ENCODE data around the gene UCN.

DNA sequence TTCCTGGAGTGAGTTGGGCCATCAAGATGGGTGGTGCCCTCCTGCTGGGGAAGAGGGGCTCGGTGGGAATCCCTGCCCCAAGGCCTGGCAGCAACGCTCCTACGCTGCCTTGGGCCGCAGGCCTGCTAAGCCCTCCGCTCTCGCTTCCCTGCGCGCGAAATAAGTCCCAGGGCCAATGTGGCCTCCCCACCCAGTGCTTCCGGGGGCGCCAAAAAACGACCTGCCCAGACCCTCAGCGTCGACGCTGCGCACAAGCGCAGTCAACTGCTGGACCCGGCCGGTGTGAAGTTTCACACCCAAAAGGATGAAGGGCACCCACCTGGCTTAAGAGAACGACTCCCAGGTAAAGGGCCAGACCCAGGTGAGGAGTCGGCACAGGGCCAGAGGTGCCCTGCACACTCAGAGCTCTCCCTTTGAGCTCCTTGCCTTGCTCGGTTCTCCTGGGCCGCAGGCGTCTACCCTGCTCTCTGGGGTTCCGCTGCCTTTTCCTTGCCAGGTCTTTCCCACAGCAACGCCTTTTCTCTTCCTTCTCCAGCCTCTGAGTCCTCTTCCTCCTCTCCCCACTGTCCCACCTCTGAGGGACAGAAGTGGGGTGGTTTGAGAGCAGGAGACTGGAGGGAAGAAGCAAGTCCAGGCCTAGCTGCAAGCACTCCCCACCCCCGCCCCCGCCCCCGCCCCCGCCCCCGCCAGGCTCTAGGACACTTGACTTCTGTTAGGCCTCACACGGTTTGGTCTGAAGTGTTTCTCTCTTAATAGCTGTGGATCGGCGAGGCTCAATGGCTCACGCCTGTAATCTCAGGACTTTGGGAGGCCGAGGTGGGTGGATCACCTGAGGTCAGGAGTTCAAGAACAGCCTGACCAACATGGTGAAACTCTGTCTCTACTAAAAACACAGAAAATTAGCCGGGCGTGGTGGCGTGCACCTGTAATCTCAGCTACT, 32.8 kb downstream of the UCN start, which contains the start of gene DNAJC5G:
- TF ChIP-seq, protein P1, sequence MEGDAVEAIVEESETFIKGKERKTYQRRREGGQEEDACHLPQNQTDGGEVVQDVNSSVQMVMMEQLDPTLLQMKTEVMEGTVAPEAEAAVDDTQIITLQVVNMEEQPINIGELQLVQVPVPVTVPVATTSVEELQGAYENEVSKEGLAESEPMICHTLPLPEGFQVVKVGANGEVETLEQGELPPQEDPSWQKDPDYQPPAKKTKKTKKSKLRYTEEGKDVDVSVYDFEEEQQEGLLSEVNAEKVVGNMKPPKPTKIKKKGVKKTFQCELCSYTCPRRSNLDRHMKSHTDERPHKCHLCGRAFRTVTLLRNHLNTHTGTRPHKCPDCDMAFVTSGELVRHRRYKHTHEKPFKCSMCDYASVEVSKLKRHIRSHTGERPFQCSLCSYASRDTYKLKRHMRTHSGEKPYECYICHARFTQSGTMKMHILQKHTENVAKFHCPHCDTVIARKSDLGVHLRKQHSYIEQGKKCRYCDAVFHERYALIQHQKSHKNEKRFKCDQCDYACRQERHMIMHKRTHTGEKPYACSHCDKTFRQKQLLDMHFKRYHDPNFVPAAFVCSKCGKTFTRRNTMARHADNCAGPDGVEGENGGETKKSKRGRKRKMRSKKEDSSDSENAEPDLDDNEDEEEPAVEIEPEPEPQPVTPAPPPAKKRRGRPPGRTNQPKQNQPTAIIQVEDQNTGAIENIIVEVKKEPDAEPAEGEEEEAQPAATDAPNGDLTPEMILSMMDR (IDR thresholded peaks at IDR 0.05; ENCODE audit: low read depth, low read length, missing input control) = no peak
- TF ChIP-seq TAF1 (conservative IDR thresholded peaks at IDR 0.05) = no peak
- no peak for TF ChIP-seq RAD21 (IDR thresholded peaks at IDR 0.05)
- TF ChIP-seq, protein P2, sequence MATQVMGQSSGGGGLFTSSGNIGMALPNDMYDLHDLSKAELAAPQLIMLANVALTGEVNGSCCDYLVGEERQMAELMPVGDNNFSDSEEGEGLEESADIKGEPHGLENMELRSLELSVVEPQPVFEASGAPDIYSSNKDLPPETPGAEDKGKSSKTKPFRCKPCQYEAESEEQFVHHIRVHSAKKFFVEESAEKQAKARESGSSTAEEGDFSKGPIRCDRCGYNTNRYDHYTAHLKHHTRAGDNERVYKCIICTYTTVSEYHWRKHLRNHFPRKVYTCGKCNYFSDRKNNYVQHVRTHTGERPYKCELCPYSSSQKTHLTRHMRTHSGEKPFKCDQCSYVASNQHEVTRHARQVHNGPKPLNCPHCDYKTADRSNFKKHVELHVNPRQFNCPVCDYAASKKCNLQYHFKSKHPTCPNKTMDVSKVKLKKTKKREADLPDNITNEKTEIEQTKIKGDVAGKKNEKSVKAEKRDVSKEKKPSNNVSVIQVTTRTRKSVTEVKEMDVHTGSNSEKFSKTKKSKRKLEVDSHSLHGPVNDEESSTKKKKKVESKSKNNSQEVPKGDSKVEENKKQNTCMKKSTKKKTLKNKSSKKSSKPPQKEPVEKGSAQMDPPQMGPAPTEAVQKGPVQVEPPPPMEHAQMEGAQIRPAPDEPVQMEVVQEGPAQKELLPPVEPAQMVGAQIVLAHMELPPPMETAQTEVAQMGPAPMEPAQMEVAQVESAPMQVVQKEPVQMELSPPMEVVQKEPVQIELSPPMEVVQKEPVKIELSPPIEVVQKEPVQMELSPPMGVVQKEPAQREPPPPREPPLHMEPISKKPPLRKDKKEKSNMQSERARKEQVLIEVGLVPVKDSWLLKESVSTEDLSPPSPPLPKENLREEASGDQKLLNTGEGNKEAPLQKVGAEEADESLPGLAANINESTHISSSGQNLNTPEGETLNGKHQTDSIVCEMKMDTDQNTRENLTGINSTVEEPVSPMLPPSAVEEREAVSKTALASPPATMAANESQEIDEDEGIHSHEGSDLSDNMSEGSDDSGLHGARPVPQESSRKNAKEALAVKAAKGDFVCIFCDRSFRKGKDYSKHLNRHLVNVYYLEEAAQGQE (IDR thresholded peaks at IDR 0.05) = no peak
- no peak for TF ChIP-seq EGR1 (IDR thresholded peaks at IDR 0.05; ENCODE audit: low read depth in 2 of 2)
- no peak for TF ChIP-seq GABPA (IDR thresholded peaks at IDR 0.05 in 1 of 2, conservative IDR thresholded peaks at IDR 0.05 in 1 of 2)
- TF ChIP-seq, protein P3, sequence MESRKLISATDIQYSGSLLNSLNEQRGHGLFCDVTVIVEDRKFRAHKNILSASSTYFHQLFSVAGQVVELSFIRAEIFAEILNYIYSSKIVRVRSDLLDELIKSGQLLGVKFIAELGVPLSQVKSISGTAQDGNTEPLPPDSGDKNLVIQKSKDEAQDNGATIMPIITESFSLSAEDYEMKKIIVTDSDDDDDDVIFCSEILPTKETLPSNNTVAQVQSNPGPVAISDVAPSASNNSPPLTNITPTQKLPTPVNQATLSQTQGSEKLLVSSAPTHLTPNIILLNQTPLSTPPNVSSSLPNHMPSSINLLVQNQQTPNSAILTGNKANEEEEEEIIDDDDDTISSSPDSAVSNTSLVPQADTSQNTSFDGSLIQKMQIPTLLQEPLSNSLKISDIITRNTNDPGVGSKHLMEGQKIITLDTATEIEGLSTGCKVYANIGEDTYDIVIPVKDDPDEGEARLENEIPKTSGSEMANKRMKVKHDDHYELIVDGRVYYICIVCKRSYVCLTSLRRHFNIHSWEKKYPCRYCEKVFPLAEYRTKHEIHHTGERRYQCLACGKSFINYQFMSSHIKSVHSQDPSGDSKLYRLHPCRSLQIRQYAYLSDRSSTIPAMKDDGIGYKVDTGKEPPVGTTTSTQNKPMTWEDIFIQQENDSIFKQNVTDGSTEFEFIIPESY (IDR thresholded peaks at IDR 0.05) = no peak
- no peak for TF ChIP-seq NR2F2 (IDR thresholded peaks at IDR 0.05)
- TF ChIP-seq SP1 (IDR thresholded peaks at IDR 0.05) = no peak

Data from liver (tissue), 3 donors.